ENCODE results near the gene HHATL.
"Not testable (repeated sequence)": the region's sequence is repeated elsewhere in the genome, so short reads cannot be mapped to it uniquely, and the experiment has no call there.

Gene HHATL

GRCh38 chr3:42734263-42734860, 31.8 kb upstream of the HHATL start:
- DNase-seq (ENCODE audit: low read depth), result no peak

- DNase-seq (ENCODE audit: low read depth), result no peak
Measured at GRCh38 chr3:42733501-42734262, 31.1 kb upstream of the HHATL start.

- no peak for DNase-seq (ENCODE audit: low read depth)
Measured at GRCh38 chr3:42732829-42733459, 30.3 kb upstream of the HHATL start.

- DNase-seq (ENCODE audit: low read depth), result no peak
Measured at GRCh38 chr3:42732196-42732828, 29.7 kb upstream of the HHATL start.

- no peak for DNase-seq (ENCODE audit: low read depth)
Measured at GRCh38 chr3:42731476-42732195, 29.0 kb upstream of the HHATL start.

GRCh38 chr3:42730706-42731420, 28.3 kb upstream of the HHATL start:
- no peak for DNase-seq (ENCODE audit: low read depth)

GRCh38 chr3:42730294-42730693, 27.7 kb upstream of the HHATL start:
- DNase-seq (ENCODE audit: low read depth), result no peak

DNA sequence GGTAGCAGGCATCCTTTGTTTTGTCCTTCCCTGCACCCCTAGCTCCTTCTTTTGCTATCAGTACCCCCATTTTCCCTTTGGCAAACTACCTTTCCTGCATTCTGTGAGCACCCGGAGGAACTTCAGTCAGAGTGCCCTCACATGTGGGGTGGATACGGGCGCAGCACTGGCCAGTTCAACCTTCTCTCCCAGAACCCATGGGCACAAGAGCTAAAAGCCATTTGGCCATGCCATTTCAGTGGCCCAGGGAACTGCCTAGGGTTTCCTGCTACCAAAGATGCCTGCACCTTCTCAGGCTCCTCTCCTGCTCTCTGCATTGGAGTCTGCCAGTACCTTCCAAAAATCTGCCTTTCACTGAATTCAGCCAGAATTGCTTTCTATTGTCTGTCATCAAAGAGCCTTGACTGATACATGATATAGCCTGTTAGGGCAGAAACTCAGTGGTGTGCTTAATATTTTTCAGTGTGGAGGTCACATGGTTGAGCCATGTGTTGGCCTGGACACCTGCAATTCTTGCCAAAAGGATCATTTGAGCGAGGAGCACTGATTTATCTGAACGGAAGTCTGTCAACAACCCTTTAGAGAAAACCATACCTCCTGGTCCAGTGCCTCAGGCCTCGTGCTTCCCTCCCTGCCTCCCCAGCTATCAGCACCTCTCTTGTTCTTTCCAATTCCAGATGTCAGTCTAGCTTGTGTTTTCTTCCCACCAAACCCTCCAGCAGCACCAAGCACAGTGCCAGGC, 27.0 kb upstream of the HHATL start:
- DNase-seq (ENCODE audit: low read depth), result no peak

DNA sequence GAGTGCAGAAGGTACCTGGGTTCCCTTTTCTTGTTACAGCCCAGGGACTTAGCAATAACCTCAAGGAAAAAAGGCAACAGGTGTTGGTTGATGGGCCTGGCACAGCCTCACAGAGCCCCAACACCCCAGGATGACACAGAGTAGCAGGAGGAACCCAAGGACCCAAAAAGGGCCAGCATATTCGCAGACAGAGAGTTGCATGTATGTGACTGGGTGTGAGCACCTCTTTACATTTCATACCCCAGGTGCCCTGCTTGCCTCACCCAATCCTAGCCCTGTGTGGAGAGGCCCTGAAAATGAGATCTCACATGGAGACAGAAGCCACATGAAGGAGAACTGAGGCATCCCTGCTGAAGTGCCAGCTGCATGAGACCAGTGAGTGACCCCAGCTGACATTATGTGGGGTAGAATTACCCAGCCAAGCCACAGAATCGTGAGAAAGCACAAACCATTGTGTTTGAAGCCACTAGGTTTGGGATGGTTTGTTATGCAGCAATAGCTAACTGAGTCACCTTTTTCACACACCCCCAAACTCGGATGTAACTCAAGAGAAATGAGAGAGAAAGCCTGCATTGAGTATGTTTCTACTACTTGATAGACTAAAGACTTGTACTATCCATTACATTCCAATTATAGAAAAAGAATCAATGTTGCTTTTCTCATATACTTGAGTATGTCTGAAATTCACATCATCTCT, 26.2 kb upstream of the HHATL start:
- no peak for DNase-seq (ENCODE audit: low read depth)

- DNase-seq (ENCODE audit: low read depth), result no peak
Measured at GRCh38 chr3:42728056-42728455, 25.5 kb upstream of the HHATL start.

DNA sequence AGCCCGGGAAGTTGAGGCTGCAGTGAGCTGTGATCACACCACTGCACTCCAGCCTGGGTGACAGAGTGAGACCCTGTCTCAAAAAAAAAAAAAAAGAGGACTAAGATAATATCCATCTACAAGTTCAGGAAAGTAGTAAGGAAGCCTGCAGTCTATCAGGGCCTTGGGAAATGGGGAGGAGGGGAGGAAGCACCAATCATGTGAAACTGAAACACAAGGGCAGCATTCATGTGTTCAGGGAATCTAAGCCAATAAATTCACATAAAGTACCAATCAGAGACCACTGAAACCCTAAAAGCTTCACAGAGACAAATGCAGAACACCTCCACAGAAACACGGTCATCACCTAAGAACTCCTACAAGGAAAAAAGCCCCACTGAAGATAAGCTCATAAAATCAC, 22.9 kb upstream of the HHATL start:
- no peak for DNase-seq (ENCODE audit: low read depth)

DNA sequence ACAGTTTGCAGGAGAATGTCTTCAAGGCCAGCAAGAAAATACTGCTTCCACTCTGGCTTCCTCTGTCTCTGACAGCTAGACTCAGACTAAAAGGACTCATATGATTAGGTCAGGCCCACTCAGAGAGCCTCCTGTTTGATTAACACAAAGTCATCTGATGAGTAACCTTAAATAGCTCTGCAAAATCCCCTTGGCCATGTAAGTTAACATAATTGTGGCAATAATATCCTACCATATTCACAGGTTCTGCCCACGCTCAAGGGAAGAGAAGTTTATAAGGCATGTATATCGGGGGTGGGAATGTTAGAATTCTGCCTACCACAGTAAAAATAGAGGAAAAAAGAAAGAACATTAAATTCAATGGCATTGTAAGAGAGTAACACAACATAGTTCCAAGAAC, 20.6 kb upstream of the HHATL start:
- no peak for DNase-seq (ENCODE audit: low read depth)

DNA sequence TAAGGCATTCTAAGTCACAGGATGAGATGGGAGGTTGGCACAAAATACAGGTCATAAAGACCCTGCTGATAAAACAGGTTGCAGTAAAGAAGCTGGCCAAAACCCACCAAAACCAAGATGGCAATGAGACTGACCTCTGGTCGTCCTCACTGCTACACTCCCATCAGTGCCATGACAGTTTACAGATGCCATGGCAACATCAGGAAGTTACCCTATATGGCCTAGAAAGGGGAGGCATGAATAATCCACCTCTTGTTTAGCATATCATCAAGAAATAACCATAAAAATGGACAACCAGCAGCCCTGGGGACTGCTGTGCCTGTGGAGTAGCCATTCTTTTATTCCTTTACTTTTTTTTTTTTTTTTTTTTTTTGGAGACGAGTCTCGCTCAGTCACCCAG, 19.8 kb upstream of the HHATL start:
- not testable (repeated sequence) for DNase-seq (ENCODE audit: low read depth)

DNA sequence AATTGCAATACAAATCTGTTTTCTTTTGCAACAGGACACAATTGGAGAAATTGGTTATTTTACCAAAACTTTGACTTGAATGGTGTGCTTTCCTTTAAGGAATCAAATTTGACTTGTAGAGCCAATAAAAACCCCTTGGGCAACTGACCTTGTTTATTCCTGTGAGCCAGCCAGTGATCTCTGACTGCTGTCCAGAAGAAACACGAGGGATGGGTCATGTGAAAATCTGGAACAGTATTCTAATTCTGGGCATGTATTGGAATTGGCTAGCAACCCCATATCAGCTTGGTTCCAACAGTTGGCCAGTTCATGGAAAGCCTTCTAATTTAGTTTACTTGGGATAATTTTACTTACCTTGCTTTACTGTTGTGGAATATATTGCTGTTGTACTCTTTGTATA, 19.1 kb upstream of the HHATL start:
- DNase-seq (ENCODE audit: low read depth), result no peak

GRCh38 chr3:42720126-42720525, 17.5 kb upstream of the HHATL start:
- DNase-seq (ENCODE audit: low read depth), result no peak

DNA sequence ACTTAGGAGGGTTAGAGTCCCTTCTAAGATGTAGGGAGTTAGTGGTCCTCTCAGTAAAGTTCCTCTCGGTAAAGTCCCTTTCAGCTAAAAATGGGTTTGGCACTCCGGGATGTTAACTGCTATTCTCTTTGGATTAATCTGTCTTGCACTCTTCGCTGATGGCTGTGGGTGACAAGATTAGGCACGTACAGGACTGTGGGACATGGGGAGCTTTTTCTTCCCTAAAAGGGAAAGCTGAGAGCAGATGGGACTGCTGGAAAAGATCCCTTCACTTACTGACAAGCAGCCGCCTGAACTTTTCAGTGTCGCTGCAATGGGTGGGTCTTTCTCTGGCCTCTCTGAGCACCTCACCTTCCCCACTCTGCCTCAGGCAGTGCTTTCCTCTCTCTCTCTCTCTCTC, 16.4 kb upstream of the HHATL start:
- DNase-seq (ENCODE audit: low read depth), result no peak

- no peak for DNase-seq (ENCODE audit: low read depth)
Measured at GRCh38 chr3:42718338-42718737, 15.7 kb upstream of the HHATL start.

DNA sequence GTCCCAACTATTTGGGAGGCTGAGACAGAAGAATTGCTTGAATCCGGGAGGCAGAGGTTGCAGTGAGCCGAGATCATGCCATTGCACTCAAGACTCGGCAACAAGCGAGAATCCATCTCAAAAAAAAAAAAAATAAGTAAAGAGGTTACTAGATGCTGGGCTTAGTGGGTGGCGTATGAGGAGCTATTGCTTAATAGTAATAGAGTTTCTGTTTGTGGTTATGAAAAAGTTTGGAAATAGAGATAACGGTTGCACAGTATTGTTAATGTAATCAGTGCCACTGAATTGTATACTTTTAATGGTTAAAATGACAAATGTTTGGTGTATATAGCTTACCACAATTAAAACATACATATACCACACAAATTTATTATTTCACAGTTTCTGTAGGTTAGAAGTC, 14.7 kb upstream of the HHATL start:
- DNase-seq (ENCODE audit: low read depth), result no peak

GRCh38 chr3:42714171-42714852, 11.7 kb upstream of the HHATL start:
- DNase-seq (ENCODE audit: low read depth), result no peak

DNA sequence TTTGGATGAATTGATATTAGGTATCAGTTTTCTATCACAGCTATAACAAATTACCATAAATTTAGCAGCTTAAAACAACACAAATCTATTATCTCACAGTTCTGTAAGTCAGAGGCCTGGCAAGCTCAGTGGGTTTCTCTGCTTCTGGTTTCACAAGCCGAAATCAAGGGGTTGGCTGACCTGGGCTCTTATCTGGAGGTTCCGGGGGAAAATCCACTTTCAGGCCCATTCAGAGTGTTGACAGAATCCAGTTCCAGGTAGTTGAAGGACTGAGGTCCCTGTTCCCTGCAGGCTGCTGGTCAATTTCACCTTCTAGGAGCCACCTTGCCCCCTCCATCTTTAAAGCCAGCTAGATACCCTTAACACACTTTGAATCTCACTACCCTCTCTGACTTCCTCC, 11.1 kb upstream of the HHATL start:
- DNase-seq (ENCODE audit: low read depth), result no peak
